NCI-H1092 (cell line): Measurements from ENCODE around the gene CCNDBP1.

Experiments
- DNase-seq: peaks from one replicate; lab custom pipeline; 2025; lab: John Stamatoyannopoulos, UW

CCNDBP1 gene

DNA sequence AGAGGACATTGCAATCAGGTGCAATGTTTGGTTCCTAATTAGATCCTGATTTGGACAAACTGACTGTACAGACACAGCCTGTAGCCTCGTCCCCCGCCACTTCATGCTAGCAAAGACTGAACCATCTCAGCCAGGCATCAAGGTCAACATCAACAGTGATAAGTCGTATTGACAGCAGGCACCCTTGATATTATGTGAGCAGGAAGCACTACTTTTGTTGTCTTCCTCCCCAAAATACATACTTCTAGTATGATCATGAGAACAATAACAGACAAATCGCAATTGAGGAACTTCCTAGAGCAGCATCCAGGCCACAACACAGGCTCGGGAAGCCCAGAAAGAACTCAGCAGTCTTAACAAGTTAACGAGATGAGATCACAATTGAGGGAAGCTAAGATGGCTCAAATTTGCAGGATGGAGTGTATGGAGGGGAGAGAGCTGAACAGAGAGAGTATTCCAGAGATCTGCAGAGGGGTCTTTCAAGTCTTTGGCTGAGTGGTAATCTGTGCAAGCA, 61.1 kb downstream of the CCNDBP1 start:
- no peak for DNase-seq
